Ammon's horn (tissue), 1 donor: ENCODE results near the gene ADGB.

Experiments
- DNase-seq: peaks from one replicate; pipeline ENCODE4 v3.0.0-alpha.2; 2016; ENCODE audit warnings: low spot score

The ADGB gene

GRCh38 chr6:146862508-146862919 is 263.7 kb downstream of the ADGB start:
- no peak for DNase-seq

DNA sequence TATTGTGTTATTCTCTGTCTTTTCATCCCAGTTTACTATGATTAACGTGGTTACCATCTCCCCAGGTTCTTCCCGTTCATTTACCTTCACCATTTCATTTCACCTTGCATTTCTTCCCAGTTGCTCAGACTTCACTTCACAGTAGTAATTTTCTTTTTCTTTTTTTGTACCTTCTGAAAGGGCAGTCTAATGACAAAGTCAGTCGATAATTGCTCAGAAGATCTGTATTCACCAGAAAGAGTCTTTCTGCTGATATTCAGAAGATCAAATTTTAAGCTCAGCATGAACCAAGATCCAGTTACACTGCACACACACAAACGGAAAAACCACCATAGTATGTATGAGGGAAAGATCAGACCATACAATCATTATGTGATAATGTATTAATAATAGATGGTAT is 265.5 kb downstream of the ADGB start:
- no peak for DNase-seq

DNA sequence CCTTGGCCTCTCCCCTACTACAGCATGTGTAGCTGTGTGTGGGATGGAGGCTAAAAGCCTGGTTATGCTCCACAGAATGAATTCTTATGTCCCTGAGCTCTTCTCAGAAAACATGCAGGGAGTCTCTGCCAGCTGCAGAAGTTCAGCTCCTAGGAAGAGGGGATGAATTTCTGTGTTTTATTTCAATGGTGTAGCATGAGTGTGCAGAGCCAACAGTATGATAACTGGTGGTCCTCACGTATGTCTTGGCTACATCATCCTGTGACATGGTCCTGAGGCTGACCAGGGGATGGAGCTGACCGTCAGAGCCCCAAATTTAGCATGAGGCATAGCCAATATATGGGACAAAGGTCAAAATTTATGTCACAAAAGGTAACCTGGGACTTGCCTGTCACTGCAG is 266.1 kb downstream of the ADGB start:
- DNase-seq = no peak
